ENCODE data around the gene CCDC68.
A peak's percentile ranks its signal among the peaks of the same experiment; 100 is the strongest.

Gene CCDC68

GRCh38 chr18:54962919-54963645, 3.8 kb upstream of the CCDC68 start:
- Histone ChIP-seq H3K9me3 (replicated peaks in 1 of 11) (peaks cover 8 to 24% (median 17%) of the 10 kb centered on the region in 11 experiments; a peak in 21 of 22 replicates), H3K4me1 (peaks cover 0 to 38% (median 10%) of the 10 kb centered on the region in 10 experiments; a peak in 10 of 20 replicates), H3K27me3 (no peaks in the 10 kb centered on the region), H3K36me3 (no peaks in the 10 kb centered on the region), H4K20me1 (no peaks in the 10 kb centered on the region), H3K4me2 (no peak overlapping the region), H3K27ac (no peak overlapping the region), H3K9ac (no peak overlapping the region), H3K4me3 (no peak overlapping the region)
- TF ChIP-seq Cebpa-rat (IDR thresholded peaks at IDR 0.05): no peak

- TF ChIP-seq Cebpa-rat (IDR thresholded peaks at IDR 0.05): no peak
- no peak overlapping the region for H3K4me3 ChIP-seq
- H3K9me3 ChIP-seq (replicated peaks in 1 of 11): peaks cover 5 to 18% (median 10%) of the 10 kb centered on the region in 11 experiments; a peak in 18 of 22 replicates
- no peaks in the 10 kb centered on the region for H3K36me3 ChIP-seq
- peak overlapping the region in 4 of 11 experiments; percentile 22 to 73 (median 63); a peak in 6 of 22 replicates for H3K27ac ChIP-seq
- no peaks in the 10 kb centered on the region for H3K27me3 ChIP-seq
- H4K20me1 ChIP-seq: no peaks in the 10 kb centered on the region
- peaks cover 0 to 38% (median 10%) of the 10 kb centered on the region in 10 experiments; a peak in 10 of 20 replicates for H3K4me1 ChIP-seq
- peak overlapping the region in 5 of 11 experiments; percentile 49 to 69 (median 54); a peak in 10 of 22 replicates for H3K4me2 ChIP-seq
- H3K9ac ChIP-seq: 0 out of 22 replicates have a peak overlapping the region, but pooled peaks of 1 of the 11 experiments have one; percentile 20
Measured at GRCh38 chr18:54961868-54962267, 2.6 kb upstream of the CCDC68 start.

GRCh38 chr18:54961016-54961423, 1.8 kb upstream of the CCDC68 start:
- peaks cover 5 to 18% (median 10%) of the 10 kb centered on the region in 11 experiments; a peak in 18 of 22 replicates for H3K9me3 ChIP-seq (replicated peaks in 1 of 11)
- H3K36me3 ChIP-seq: no peaks in the 10 kb centered on the region
- no peaks in the 10 kb centered on the region for H3K27me3 ChIP-seq
- 0 out of 22 replicates have a peak overlapping the region, but pooled peaks of 2 of the 11 experiments have one; percentile 20 to 41 for H3K9ac ChIP-seq
- peaks cover 0 to 38% (median 10%) of the 10 kb centered on the region in 10 experiments; a peak in 10 of 20 replicates for H3K4me1 ChIP-seq
- no peak overlapping the region for H3K4me3 ChIP-seq
- no peak for TF ChIP-seq Cebpa-rat (IDR thresholded peaks at IDR 0.05)
- peak overlapping the region in 5 of 11 experiments; percentile 49 to 69 (median 54); a peak in 9 of 22 replicates for H3K4me2 ChIP-seq
- H4K20me1 ChIP-seq: no peaks in the 10 kb centered on the region
- H3K27ac ChIP-seq: peak overlapping the region in 4 of 11 experiments; percentile 22 to 73 (median 63); a peak in 7 of 22 replicates

GRCh38 chr18:54960197-54960596, 936 bp upstream of the CCDC68 start:
- no peaks in the 10 kb centered on the region for H3K36me3 ChIP-seq
- H3K4me2 ChIP-seq: no peak overlapping the region
- H3K27me3 ChIP-seq: no peaks in the 10 kb centered on the region
- H3K4me1 ChIP-seq: peaks cover 0 to 33% (median 10%) of the 10 kb centered on the region in 10 experiments; a peak in 10 of 20 replicates
- H3K4me3 ChIP-seq: no peak overlapping the region
- peak overlapping the region in 2 of 11 experiments; percentile 62 to 73; a peak in 3 of 22 replicates for H3K27ac ChIP-seq
- H3K9ac ChIP-seq: no peak overlapping the region
- H3K9me3 ChIP-seq (replicated peaks in 1 of 11): peaks cover 5 to 18% (median 10%) of the 10 kb centered on the region in 11 experiments; a peak in 18 of 22 replicates
- no peaks in the 10 kb centered on the region for H4K20me1 ChIP-seq
- no peak for TF ChIP-seq Cebpa-rat (IDR thresholded peaks at IDR 0.05)

GRCh38 chr18:54957996-54958395, 1.3 kb downstream of the CCDC68 start:
- H3K27ac ChIP-seq: no peak overlapping the region
- no peak overlapping the region for H3K4me3 ChIP-seq
- H3K4me1 ChIP-seq: peaks cover 0 to 19% (median 5%) of the 10 kb centered on the region in 10 experiments; a peak in 9 of 20 replicates
- no peak overlapping the region for H3K9ac ChIP-seq
- TF ChIP-seq Cebpa-rat (IDR thresholded peaks at IDR 0.05): no peak
- no peaks in the 10 kb centered on the region for H3K36me3 ChIP-seq
- no peak overlapping the region for H3K4me2 ChIP-seq
- no peaks in the 10 kb centered on the region for H3K27me3 ChIP-seq
- H3K9me3 ChIP-seq (replicated peaks in 1 of 11): peaks cover 5 to 18% (median 10%) of the 10 kb centered on the region in 11 experiments; a peak in 18 of 22 replicates
- no peaks in the 10 kb centered on the region for H4K20me1 ChIP-seq

- peaks cover 5 to 18% (median 10%) of the 10 kb centered on the region in 11 experiments; a peak in 18 of 22 replicates for H3K9me3 ChIP-seq (replicated peaks in 1 of 11)
- TF ChIP-seq Cebpa-rat (IDR thresholded peaks at IDR 0.05): no peak
- no peak overlapping the region for H3K4me3 ChIP-seq
- H4K20me1 ChIP-seq: no peaks in the 10 kb centered on the region
- no peaks in the 10 kb centered on the region for H3K27me3 ChIP-seq
- H3K27ac ChIP-seq: no peak overlapping the region
- no peak overlapping the region for H3K4me2 ChIP-seq
- H3K36me3 ChIP-seq: no peaks in the 10 kb centered on the region
- peaks cover 0 to 19% (median 5%) of the 10 kb centered on the region in 10 experiments; a peak in 9 of 20 replicates for H3K4me1 ChIP-seq
- no peak overlapping the region for H3K9ac ChIP-seq
Measured at GRCh38 chr18:54957296-54957832, 1.9 kb downstream of the CCDC68 start.

GRCh38 chr18:54956506-54956905, 2.8 kb downstream of the CCDC68 start:
- no peak overlapping the region for H3K4me3 ChIP-seq
- no peak for TF ChIP-seq Cebpa-rat (IDR thresholded peaks at IDR 0.05)
- no peak overlapping the region for H3K9ac ChIP-seq
- H3K4me1 ChIP-seq: peaks cover 0 to 19% (median 4%) of the 10 kb centered on the region in 10 experiments; a peak in 9 of 20 replicates
- H3K9me3 ChIP-seq (replicated peaks in 1 of 11): peaks cover 5 to 12% (median 6%) of the 10 kb centered on the region in 11 experiments; a peak in 18 of 22 replicates
- H3K27me3 ChIP-seq: no peaks in the 10 kb centered on the region
- no peak overlapping the region for H3K27ac ChIP-seq
- no peaks in the 10 kb centered on the region for H3K36me3 ChIP-seq
- no peak overlapping the region for H3K4me2 ChIP-seq
- H4K20me1 ChIP-seq: no peaks in the 10 kb centered on the region

- no peaks in the 10 kb centered on the region for H3K27me3 ChIP-seq
- no peak for TF ChIP-seq Cebpa-rat (IDR thresholded peaks at IDR 0.05)
- no peaks in the 10 kb centered on the region for H3K36me3 ChIP-seq
- no peak overlapping the region for H3K4me2 ChIP-seq
- H3K27ac ChIP-seq: no peak overlapping the region
- H3K9ac ChIP-seq: no peak overlapping the region
- H3K4me3 ChIP-seq: no peak overlapping the region
- 0 out of 20 replicates have a peak, but pooled peaks cover 0 to 9% (median 0%) of the 10 kb centered on the region in 10 experiments for H3K4me1 ChIP-seq
- no peaks in the 10 kb centered on the region for H3K9me3 ChIP-seq (replicated peaks in 1 of 11)
- H4K20me1 ChIP-seq: no peaks in the 10 kb centered on the region
Measured at GRCh38 chr18:54952026-54952425, 7.2 kb downstream of the CCDC68 start.

GRCh38 chr18:54950221-54950620, 9.0 kb downstream of the CCDC68 start:
- no peaks in the 10 kb centered on the region for H3K9me3 ChIP-seq (replicated peaks in 1 of 11)
- H3K27me3 ChIP-seq: no peaks in the 10 kb centered on the region
- H3K4me2 ChIP-seq: no peak overlapping the region
- no peaks in the 10 kb centered on the region for H4K20me1 ChIP-seq
- no peak overlapping the region for H3K27ac ChIP-seq
- H3K9ac ChIP-seq: no peak overlapping the region
- peaks cover 0 to 17% (median 8%) of the 10 kb centered on the region in 10 experiments; a peak in 6 of 20 replicates for H3K4me1 ChIP-seq
- no peak for TF ChIP-seq Cebpa-rat (IDR thresholded peaks at IDR 0.05)
- H3K36me3 ChIP-seq: no peaks in the 10 kb centered on the region
- H3K4me3 ChIP-seq: no peak overlapping the region

All from BLaER1 treated with 17β-estradiol and CSF1 and Interleukin-3, amounts not matched to agents 10 nM and 100 nM (cell line).